ENCODE data around the gene SPAG17. TPM values are rescaled to one million over a fixed set of nuclear protein-coding genes. Genes with fewer than 3 reads are reported as not detected.
A peak's percentile ranks its signal among the peaks of the same experiment; 100 is the strongest.
"Not testable (repeated sequence)": the region's sequence is repeated elsewhere in the genome, so short reads cannot be mapped to it uniquely, and the experiment has no call there.

Gene SPAG17
- total RNA-seq, 1 experiment from 2014 or later: 0.36 TPM

DNA sequence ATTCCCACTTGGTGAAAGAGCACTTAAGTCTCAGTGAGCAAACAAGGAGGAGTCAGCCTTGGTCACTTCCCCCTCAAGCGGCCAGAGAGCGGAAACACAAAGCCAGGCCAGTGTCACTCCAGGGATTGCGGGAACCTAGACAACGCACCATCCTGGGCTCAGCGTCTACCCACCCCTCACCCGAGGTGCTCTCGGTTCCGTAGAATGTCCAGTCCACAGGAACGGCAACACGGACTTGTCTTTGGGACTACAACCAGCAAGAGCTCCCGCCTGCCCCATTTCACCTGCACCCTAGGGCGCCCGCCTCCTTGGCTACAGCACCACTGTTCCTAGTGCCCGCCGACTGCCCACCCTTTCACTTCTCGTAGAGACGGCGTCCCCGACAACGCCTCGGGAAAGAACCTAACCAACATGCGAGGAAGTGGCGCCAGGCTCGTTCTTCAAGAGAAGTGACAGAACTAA is 256.1 kb downstream of the SPAG17 start:
- H3K27me3 ChIP-seq (ENCODE audit: control insufficient read depth, insufficient read depth, low read length): no peaks in the 10 kb centered on the region
- peaks cover 10% of the 10 kb centered on the region; the same call in 1 of the 2 replicates for H3K4me1 ChIP-seq (ENCODE audit: control insufficient read depth, insufficient read depth, low read length)
- peak overlapping the region; percentile 86 to 98 for H3K4me3 ChIP-seq (ENCODE audit: low read depth in 2 of 2, low read length in 2 of 2)
- ChIA-PET POLR2A (no interaction called here), CTCF (no interaction called here)
- ATAC-seq (peak; percentile 86), DNase-seq (ENCODE audit: low read depth, low spot score) (no peak)
- in situ Hi-C loops (cut with HindIII; ENCODE audit: low pct_unique_long_range_greater_than_20kb, low sequenced_read_pairs) (no loop called here), intact Hi-C loops (cut with micrococcal nuclease; ENCODE audit: unreplicated experiment) (no loop called here)
- H3K9me3 ChIP-seq (ENCODE audit: control insufficient read depth, insufficient read depth, low read depth, low read length): no peaks in the 10 kb centered on the region
- peak overlapping the region; percentile 76 for H3K27ac ChIP-seq (ENCODE audit: low read length)
- TF ChIP-seq, protein P1, sequence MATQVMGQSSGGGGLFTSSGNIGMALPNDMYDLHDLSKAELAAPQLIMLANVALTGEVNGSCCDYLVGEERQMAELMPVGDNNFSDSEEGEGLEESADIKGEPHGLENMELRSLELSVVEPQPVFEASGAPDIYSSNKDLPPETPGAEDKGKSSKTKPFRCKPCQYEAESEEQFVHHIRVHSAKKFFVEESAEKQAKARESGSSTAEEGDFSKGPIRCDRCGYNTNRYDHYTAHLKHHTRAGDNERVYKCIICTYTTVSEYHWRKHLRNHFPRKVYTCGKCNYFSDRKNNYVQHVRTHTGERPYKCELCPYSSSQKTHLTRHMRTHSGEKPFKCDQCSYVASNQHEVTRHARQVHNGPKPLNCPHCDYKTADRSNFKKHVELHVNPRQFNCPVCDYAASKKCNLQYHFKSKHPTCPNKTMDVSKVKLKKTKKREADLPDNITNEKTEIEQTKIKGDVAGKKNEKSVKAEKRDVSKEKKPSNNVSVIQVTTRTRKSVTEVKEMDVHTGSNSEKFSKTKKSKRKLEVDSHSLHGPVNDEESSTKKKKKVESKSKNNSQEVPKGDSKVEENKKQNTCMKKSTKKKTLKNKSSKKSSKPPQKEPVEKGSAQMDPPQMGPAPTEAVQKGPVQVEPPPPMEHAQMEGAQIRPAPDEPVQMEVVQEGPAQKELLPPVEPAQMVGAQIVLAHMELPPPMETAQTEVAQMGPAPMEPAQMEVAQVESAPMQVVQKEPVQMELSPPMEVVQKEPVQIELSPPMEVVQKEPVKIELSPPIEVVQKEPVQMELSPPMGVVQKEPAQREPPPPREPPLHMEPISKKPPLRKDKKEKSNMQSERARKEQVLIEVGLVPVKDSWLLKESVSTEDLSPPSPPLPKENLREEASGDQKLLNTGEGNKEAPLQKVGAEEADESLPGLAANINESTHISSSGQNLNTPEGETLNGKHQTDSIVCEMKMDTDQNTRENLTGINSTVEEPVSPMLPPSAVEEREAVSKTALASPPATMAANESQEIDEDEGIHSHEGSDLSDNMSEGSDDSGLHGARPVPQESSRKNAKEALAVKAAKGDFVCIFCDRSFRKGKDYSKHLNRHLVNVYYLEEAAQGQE (IDR thresholded peaks at IDR 0.05; ENCODE audit: insufficient read depth in 1 of 2, low read depth in 2 of 2, low read length in 1 of 2): no peak
- TF ChIP-seq SIN3A (IDR thresholded peaks at IDR 0.05; ENCODE audit: borderline replicate concordance, insufficient read depth, low read depth, low read length) (no peak), POLR2AphosphoS5 (IDR thresholded peaks at IDR 0.05; ENCODE audit: low read depth, low read length) (no peak), TCF7L2 (IDR thresholded peaks at IDR 0.05; ENCODE audit: low read depth, low read length) (no peak)
- TF ChIP-seq, protein P2, sequence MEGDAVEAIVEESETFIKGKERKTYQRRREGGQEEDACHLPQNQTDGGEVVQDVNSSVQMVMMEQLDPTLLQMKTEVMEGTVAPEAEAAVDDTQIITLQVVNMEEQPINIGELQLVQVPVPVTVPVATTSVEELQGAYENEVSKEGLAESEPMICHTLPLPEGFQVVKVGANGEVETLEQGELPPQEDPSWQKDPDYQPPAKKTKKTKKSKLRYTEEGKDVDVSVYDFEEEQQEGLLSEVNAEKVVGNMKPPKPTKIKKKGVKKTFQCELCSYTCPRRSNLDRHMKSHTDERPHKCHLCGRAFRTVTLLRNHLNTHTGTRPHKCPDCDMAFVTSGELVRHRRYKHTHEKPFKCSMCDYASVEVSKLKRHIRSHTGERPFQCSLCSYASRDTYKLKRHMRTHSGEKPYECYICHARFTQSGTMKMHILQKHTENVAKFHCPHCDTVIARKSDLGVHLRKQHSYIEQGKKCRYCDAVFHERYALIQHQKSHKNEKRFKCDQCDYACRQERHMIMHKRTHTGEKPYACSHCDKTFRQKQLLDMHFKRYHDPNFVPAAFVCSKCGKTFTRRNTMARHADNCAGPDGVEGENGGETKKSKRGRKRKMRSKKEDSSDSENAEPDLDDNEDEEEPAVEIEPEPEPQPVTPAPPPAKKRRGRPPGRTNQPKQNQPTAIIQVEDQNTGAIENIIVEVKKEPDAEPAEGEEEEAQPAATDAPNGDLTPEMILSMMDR (IDR thresholded peaks at IDR 0.05): no peak; the same call in 1 of the 2 replicates
- peaks cover 13% of the 10 kb centered on the region for H3K36me3 ChIP-seq (ENCODE audit: control insufficient read depth, insufficient read depth, low read length)
- no TSS peak for BruUV-seq (replicated peaks)

DNA sequence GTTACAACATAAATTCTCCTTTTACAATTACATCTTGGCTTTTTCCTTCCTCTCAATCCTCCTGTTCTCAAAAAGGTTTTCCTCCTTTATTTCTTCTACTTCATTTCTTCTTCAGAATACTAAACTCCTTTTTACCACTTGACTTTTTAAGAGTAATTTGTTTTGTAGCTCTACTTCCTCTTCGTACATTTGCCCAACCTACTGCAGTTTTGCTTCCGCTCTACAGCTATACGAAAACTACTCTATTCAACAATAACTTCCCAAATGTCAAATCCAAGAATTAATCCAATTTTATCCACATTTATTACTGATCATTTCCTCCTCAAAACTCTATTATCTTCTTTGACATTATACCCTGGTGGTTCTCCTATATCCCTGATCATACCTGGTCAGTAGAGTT is 259.0 kb downstream of the SPAG17 start:
- DNase-seq (ENCODE audit: low read depth, low spot score) (no peak), ATAC-seq (no peak)
- Histone ChIP-seq H3K27ac (ENCODE audit: low read length) (no peak overlapping the region), H3K36me3 (ENCODE audit: control insufficient read depth, insufficient read depth, low read length) (peaks cover 13% of the 10 kb centered on the region), H3K4me1 (ENCODE audit: control insufficient read depth, insufficient read depth, low read length) (peaks cover 7% of the 10 kb centered on the region; the same call in 1 of the 2 replicates), H3K4me3 (ENCODE audit: low read depth in 2 of 2, low read length in 2 of 2) (no peak overlapping the region), H3K9me3 (ENCODE audit: control insufficient read depth, insufficient read depth, low read depth, low read length) (no peaks in the 10 kb centered on the region), H3K27me3 (ENCODE audit: control insufficient read depth, insufficient read depth, low read length) (no peaks in the 10 kb centered on the region)
- ChIA-PET CTCF (no interaction called here), POLR2A (no interaction called here)
- in situ Hi-C loops (cut with HindIII; ENCODE audit: low pct_unique_long_range_greater_than_20kb, low sequenced_read_pairs) (no loop called here), intact Hi-C loops (cut with micrococcal nuclease; ENCODE audit: unreplicated experiment) (no loop called here)
- no TSS peak for BruUV-seq (replicated peaks)
- TF ChIP-seq, protein P2 (IDR thresholded peaks at IDR 0.05): no peak
- TF ChIP-seq TCF7L2 (IDR thresholded peaks at IDR 0.05; ENCODE audit: low read depth, low read length) (no peak), POLR2AphosphoS5 (IDR thresholded peaks at IDR 0.05; ENCODE audit: low read depth, low read length) (no peak), SIN3A (IDR thresholded peaks at IDR 0.05; ENCODE audit: borderline replicate concordance, insufficient read depth, low read depth, low read length) (no peak)
- TF ChIP-seq, protein P1 (IDR thresholded peaks at IDR 0.05; ENCODE audit: insufficient read depth in 1 of 2, low read depth in 2 of 2, low read length in 1 of 2): no peak

DNA sequence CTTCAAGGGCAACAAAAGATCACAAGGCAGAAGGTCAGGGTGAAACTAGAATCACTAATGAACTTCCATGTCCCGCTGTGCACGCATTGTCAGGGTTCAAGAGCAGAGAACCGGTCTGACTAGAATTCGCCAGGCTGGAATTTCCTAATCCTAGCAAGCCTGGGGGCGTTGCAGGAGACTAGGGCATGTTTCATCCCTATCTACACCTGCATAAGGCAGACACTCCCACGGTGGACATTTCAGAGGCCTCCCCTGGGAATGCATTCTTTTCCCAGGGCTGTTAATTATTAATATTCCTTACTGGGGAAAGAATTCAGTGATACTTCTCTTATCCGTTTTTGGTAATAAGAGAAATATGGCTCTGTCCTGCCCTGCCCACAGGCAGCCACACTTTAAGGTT is 262.3 kb downstream of the SPAG17 start:
- H3K36me3 ChIP-seq (ENCODE audit: control insufficient read depth, insufficient read depth, low read length); CTCF ChIA-PET; H3K27ac ChIP-seq (ENCODE audit: low read length); intact Hi-C loops (cut with micrococcal nuclease; ENCODE audit: unreplicated experiment); POLR2A ChIA-PET; H3K4me3 ChIP-seq (ENCODE audit: low read depth in 2 of 2, low read length in 2 of 2); H3K27me3 ChIP-seq (ENCODE audit: control insufficient read depth, insufficient read depth, low read length); ATAC-seq; DNase-seq (ENCODE audit: low read depth, low spot score); H3K9me3 ChIP-seq (ENCODE audit: control insufficient read depth, insufficient read depth, low read depth, low read length); H3K4me1 ChIP-seq (ENCODE audit: control insufficient read depth, insufficient read depth, low read length); in situ Hi-C loops (cut with HindIII; ENCODE audit: low pct_unique_long_range_greater_than_20kb, low sequenced_read_pairs); BruUV-seq (replicated peaks): not testable (repeated sequence)
